HFFc6 (cell line): ENCODE measurements around the gene IGSF1. TPM values are rescaled to one million over a fixed set of nuclear protein-coding genes. Genes with fewer than 3 reads are reported as not detected.

Experiments used
- DNase-seq: peaks from one replicate; pipeline ENCODE4 v3.0.0-alpha.2; 2018
- H3K27ac Mint-ChIP-seq: 2 replicates; pipeline ENCODE4 v1.8.0; 2020; ENCODE audit warnings: mild to moderate bottlenecking, mixed read lengths
- H3K27me3 Mint-ChIP-seq: 2 replicates; pipeline ENCODE4 v1.8.0; 2021; ENCODE audit warnings: mild to moderate bottlenecking, moderate library complexity, mixed read lengths; ENCODE audit not compliant: insufficient read depth
- H3K36me3 Mint-ChIP-seq: 2 replicates; pipeline ENCODE4 v1.8.0; 2021; ENCODE audit warnings: low read depth, mixed read lengths
- H3K4me1 Mint-ChIP-seq: 2 replicates; pipeline ENCODE4 v1.8.0; 2020; ENCODE audit warnings: low read depth, mixed read lengths
- H3K4me3 Mint-ChIP-seq: 2 replicates; pipeline ENCODE4 v1.8.0; 2020; ENCODE audit warnings: mild to moderate bottlenecking, moderate library complexity, mixed read lengths
- H3K9me3 Mint-ChIP-seq: 2 replicates; pipeline ENCODE4 v1.8.0; 2020; ENCODE audit warnings: mild to moderate bottlenecking, mixed read lengths
- CTCF ChIP-seq: fragments of 200-600 bp; sonication (generic); IDR thresholded peaks from 2 replicates; pipeline ENCODE4 v1.5.0; 2021; ENCODE audit warnings: antibody characterized with exemption, mild to moderate bottlenecking
- total RNA-seq, 6 experiments: library from RNA; stranded (reverse); fragmentation: NEBNext Ultra II Directional; extraction: Animal tissue kit (Norgen Biotek cat#: 25700); gene quantifications; 2 replicates in 1 of 6; 3 replicates in 5 of 6; pipeline ENCODE4 v1.2.3, GENCODE V29; 2021

Gene IGSF1
- total RNA-seq, 6 experiments from 2014 or later = not detected

DNA sequence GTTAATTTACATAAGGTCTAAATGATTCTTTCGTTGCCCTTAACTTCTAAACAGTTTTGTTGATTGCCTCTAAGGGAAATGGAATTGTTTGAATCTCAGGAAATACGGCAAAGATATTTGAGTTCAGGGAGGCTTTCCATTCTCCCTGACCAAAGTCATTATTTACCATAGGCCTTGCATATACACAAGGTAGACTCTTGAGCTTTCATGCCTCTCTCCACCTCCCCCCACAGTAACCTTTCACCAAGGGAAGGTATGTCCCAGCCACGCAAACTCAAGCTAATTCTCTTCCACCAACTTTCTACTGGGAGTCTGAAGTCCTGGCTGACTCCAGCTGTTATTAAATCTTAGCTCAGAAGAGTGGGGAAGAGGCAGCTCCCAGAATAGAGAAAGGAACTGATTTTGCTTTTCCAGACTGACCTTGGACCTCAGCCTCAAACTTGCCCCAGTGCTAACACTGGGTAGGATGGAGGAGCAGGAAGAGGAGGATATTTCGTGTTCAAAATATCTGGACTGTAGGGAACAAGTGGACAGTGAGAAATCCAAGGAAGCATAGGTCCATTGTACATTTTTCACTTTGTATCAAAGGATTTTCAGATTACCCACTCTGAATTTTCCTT, 1.4 kb downstream of the IGSF1 start:
- no peak overlapping the region for H3K4me3 Mint-ChIP-seq
- no peaks in the 10 kb centered on the region for H3K36me3 Mint-ChIP-seq
- H3K27me3 Mint-ChIP-seq = no peaks in the 10 kb centered on the region; the same call in 1 of the 2 replicates
- no peaks in the 10 kb centered on the region for H3K9me3 Mint-ChIP-seq
- DNase-seq = no peak
- TF ChIP-seq CTCF = no peak
- no peaks in the 10 kb centered on the region for H3K4me1 Mint-ChIP-seq
- no peak overlapping the region for H3K27ac Mint-ChIP-seq

DNA sequence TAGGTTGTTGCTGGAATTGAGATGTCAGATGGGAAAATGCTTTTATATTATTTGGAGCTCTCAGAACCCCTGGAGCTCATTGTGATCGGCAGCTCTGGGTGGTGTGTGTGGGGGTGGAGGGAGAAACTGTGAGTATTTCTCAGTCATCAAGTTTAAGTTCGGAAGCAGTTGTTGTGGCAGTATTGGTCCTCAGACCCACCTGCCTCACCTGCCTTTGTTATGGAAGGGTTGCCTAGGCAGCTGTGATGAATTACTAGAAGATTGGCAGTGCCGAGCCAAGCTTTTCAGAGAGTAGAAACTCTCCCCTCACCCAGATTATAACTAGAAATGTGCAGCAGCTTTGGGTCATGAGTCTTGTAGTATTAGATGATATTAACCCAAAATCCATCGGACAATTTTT, 9.5 kb downstream of the IGSF1 start:
- DNase-seq = no peak
- Mint-ChIP-seq H3K27ac (no peak overlapping the region), H3K4me1 (no peaks in the 10 kb centered on the region), H3K27me3 (no peaks in the 10 kb centered on the region), H3K9me3 (peaks cover 4% of the 10 kb centered on the region; the same call in 1 of the 2 replicates), H3K36me3 (no peaks in the 10 kb centered on the region), H3K4me3 (no peak overlapping the region)
- no peak for TF ChIP-seq CTCF

- Mint-ChIP-seq H3K36me3 (no peaks in the 10 kb centered on the region), H3K27ac (no peak overlapping the region), H3K27me3 (no peaks in the 10 kb centered on the region), H3K4me3 (no peak overlapping the region), H3K4me1 (no peaks in the 10 kb centered on the region), H3K9me3 (peaks cover 4% of the 10 kb centered on the region; the same call in 1 of the 2 replicates)
- no peak for TF ChIP-seq CTCF
- no peak for DNase-seq
These were observed 9.9 kb downstream of the IGSF1 start for GRCh38 chrX:131279197-131279596.

- Mint-ChIP-seq H3K4me1 (no peaks in the 10 kb centered on the region), H3K4me3 (no peak overlapping the region), H3K9me3 (peaks cover 4% of the 10 kb centered on the region; the same call in 1 of the 2 replicates), H3K36me3 (no peaks in the 10 kb centered on the region), H3K27ac (no peak overlapping the region), H3K27me3 (no peaks in the 10 kb centered on the region)
- no peak for DNase-seq
- no peak for TF ChIP-seq CTCF
These were observed 11.5 kb downstream of the IGSF1 start for GRCh38 chrX:131277543-131278136.

DNA sequence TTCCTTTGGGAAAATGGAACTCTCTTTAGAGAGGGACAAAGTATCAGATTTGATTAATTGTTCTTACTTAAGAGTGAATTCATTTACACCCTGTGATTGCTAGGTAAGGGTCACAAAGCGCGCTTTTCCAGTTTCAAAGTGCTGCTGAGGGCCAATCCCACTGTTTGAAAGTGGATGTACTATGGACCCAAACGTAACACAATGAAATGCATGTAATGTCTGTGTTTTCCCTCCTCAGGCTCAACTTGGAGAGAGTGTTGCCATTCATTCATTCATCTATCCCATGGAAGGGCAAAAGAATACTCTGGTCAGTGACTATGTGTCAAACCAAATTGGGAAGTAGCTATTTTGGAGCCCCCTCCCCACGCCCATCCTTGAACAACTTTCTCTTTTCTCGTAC, 16.1 kb downstream of the IGSF1 start:
- no peak for DNase-seq
- Mint-ChIP-seq H3K4me3 (no peak overlapping the region), H3K27me3 (no peaks in the 10 kb centered on the region), H3K36me3 (no peaks in the 10 kb centered on the region), H3K27ac (no peak overlapping the region), H3K4me1 (no peaks in the 10 kb centered on the region), H3K9me3 (peaks cover 4% of the 10 kb centered on the region; the same call in 1 of the 2 replicates)
- no peak for TF ChIP-seq CTCF
